Measurements from ENCODE around the gene SLC30A2. TPM values are rescaled to one million over a fixed set of nuclear protein-coding genes. Genes with fewer than 3 reads are reported as not detected.

Gene SLC30A2
- polyA plus RNA-seq, 2 of the 4 experiments (the other 2 are of a cell fraction): not detected

- no peak for TF ChIP-seq CTCF (IDR thresholded peaks at IDR 0.05)
- TF ChIP-seq MAX (IDR thresholded peaks at IDR 0.05): no peak
- no peak for TF ChIP-seq RFX5 (IDR thresholded peaks at IDR 0.05)
- no peak for TF ChIP-seq MAZ (IDR thresholded peaks at IDR 0.05; ENCODE audit: borderline replicate concordance, low read depth, low read length)
- no peak for TF ChIP-seq JUNB (IDR thresholded peaks at IDR 0.05)
- no peak for TF ChIP-seq ESRRA (IDR thresholded peaks at IDR 0.05; ENCODE audit: borderline replicate concordance, low read length)
- TF ChIP-seq ATOH8 (CRISPR knock-in tag; IDR thresholded peaks at IDR 0.05; ENCODE audit: low read depth): no peak
- no peak for TF ChIP-seq HOXB5 (CRISPR knock-in tag; IDR thresholded peaks at IDR 0.05)
- TF ChIP-seq MAFK (IDR thresholded peaks at IDR 0.05; ENCODE audit: partially characterized antibody): no peak
- no peak for TF ChIP-seq POLR2A (IDR thresholded peaks at IDR 0.05; ENCODE audit: low read length)
- TF ChIP-seq GATA3 (IDR thresholded peaks at IDR 0.05; ENCODE audit: borderline replicate concordance): no peak
- TF ChIP-seq ZC3H11A (IDR thresholded peaks at IDR 0.05): no peak
- TF ChIP-seq BHLHE40 (IDR thresholded peaks at IDR 0.05; ENCODE audit: low read depth, low read length): no peak
- no peak for TF ChIP-seq SREBF2 (IDR thresholded peaks at IDR 0.05)
- TF ChIP-seq CEBPB (IDR thresholded peaks at IDR 0.05): no peak
- TF ChIP-seq POLR2AphosphoS2 (conservative IDR thresholded peaks at IDR 0.05; ENCODE audit: low read length): no peak
- TF ChIP-seq CHD2 (IDR thresholded peaks at IDR 0.05; ENCODE audit: low read length, partially characterized antibody): no peak
- no peak for TF ChIP-seq HMGXB4 (CRISPR knock-in tag; IDR thresholded peaks at IDR 0.05; ENCODE audit: borderline replicate concordance)
- no peak for TF ChIP-seq HOXA7 (CRISPR knock-in tag; IDR thresholded peaks at IDR 0.05)
- no peak for TF ChIP-seq CHD4 (IDR thresholded peaks at IDR 0.05; ENCODE audit: borderline replicate concordance)
- Histone ChIP-seq H3K9me3 (no peaks in the 10 kb centered on the region), H3K4me2 (no peak overlapping the region), H3K4me1 (no peaks in the 10 kb centered on the region), H3K27ac (no peak overlapping the region), H3K4me3 (no peak overlapping the region)
- no peak for DNase-seq (ENCODE audit: low read depth in 1 of 2, low spot score in 1 of 2)
- no peak for ATAC-seq
- 73% methylated on average over 7 of the region's 7 CpGs for WGBS (ENCODE audit: missing lambda C conversion rate)
- POLR2A ChIA-PET: no interaction called here
- FAIRE-seq: no peak
- CTCF ChIA-PET: interaction anchor here (1.0 to 2.6 kb wide), 5 partner anchors 11 to 85 kb away, joined by 3 to 9 read pairs (median 6); no protein-coding TSS in a partner anchor
Measured at GRCh38 chr1:26059906-26060305, 14.0 kb upstream of the SLC30A2 start.

GRCh38 chr1:26058052-26058595 is 12.2 kb upstream of the SLC30A2 start:
- DNase-seq (ENCODE audit: low read depth in 1 of 2, low spot score in 1 of 2) (no peak), FAIRE-seq (no peak), ATAC-seq (no peak)
- TF ChIP-seq BCL3 (IDR thresholded peaks at IDR 0.05): no peak
- TF ChIP-seq REST (IDR thresholded peaks at IDR 0.05): no peak
- TF ChIP-seq JUNB (IDR thresholded peaks at IDR 0.05): no peak
- no peak for TF ChIP-seq HEYL (CRISPR knock-in tag; IDR thresholded peaks at IDR 0.05)
- POLR2A ChIA-PET: no interaction called here
- 44% methylated on average over 5 of the region's 5 CpGs for WGBS (ENCODE audit: missing lambda C conversion rate)
- Histone ChIP-seq H3K27ac (no peak overlapping the region), H3K4me3 (no peak overlapping the region), H3K4me2 (no peak overlapping the region), H3K9me3 (no peaks in the 10 kb centered on the region), H3K4me1 (no peaks in the 10 kb centered on the region)
- CTCF ChIA-PET: interaction anchor here (0.8 to 2.6 kb wide), 4 partner anchors 11 to 306 kb away, joined by 3 to 9 read pairs (median 4); no protein-coding TSS in a partner anchor
